GM12864 (cell line): ENCODE data around the gene MAST2.

ENCODE experiments used
- DNase-seq: peaks from one replicate; pipeline ENCODE4 v3.0.0-alpha.2; 2011; ENCODE audit warnings: low read depth
- H3K4me3 ChIP-seq: 2 replicates; pipeline ENCODE4 v1.5.1; 2011; ENCODE audit warnings: mild to moderate bottlenecking, low read depth, low read length, control low read depth
- TF ChIP-seq, protein P1 (sequence below): IDR thresholded peaks from 2 replicates; pipeline ENCODE4 v1.5.1; 2011; ENCODE audit warnings: low read depth, mild to moderate bottlenecking, moderate library complexity, low read length, control low read depth, inconsistent platforms; ENCODE audit errors: missing control alignments

MAST2 gene

DNA sequence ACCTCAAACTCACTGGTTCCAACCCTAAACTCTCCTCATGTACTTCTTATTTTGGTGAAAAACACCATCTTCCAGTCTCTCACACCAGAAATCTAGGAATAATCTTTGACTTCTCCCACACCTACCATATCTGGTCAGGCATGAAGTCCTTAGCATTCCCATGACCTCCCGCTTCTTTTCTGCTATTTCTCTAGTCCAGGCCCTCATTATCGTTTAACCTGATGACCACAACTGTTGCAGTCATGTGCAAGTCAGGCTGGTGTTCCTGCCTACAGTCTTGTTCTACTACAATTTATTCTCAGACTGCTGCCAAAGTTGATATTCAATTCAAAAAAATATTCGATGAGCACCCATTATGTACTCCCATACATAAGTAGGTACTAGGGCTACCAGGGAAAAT, 257.7 kb downstream of the MAST2 start:
- TF ChIP-seq, protein P1, sequence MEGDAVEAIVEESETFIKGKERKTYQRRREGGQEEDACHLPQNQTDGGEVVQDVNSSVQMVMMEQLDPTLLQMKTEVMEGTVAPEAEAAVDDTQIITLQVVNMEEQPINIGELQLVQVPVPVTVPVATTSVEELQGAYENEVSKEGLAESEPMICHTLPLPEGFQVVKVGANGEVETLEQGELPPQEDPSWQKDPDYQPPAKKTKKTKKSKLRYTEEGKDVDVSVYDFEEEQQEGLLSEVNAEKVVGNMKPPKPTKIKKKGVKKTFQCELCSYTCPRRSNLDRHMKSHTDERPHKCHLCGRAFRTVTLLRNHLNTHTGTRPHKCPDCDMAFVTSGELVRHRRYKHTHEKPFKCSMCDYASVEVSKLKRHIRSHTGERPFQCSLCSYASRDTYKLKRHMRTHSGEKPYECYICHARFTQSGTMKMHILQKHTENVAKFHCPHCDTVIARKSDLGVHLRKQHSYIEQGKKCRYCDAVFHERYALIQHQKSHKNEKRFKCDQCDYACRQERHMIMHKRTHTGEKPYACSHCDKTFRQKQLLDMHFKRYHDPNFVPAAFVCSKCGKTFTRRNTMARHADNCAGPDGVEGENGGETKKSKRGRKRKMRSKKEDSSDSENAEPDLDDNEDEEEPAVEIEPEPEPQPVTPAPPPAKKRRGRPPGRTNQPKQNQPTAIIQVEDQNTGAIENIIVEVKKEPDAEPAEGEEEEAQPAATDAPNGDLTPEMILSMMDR = no peak
- DNase-seq = no peak
- H3K4me3 ChIP-seq = no peak overlapping the region

DNA sequence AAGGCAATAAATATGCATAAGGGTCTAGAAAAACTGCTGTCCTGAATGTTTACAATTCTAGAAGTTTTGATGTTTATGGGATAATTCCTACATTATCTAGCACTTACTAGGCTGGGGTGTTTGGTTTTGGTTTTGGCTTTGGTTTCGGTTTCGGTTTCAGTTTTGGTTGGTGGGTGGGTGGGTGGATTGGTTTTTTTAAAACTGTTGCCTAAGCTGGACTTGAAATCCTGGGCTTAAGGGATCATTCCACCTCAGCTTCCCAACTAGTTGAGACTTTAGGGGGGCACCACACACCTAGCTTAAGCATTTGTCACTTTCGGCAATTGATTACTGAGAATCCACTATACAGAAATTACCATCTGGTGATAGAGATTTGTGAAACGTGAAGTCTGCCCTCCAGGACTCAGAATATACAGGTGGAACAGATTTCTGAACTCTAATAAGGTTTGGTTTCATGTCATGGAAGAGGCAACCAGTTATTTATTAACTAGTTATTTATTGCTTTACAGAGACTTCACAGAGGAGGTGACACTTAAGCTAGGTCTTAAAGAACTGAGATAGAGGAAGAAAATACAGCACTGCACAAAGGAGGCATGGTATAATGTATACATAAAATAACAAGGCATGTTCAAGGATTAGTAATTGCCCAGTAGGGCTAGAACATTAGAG, 259.4 kb downstream of the MAST2 start:
- TF ChIP-seq, protein P1 = no peak
- no peak overlapping the region for H3K4me3 ChIP-seq
- DNase-seq = no peak

GRCh38 chr1:46064708-46065107, 261.3 kb downstream of the MAST2 start:
- TF ChIP-seq, protein P1 = no peak
- no peak overlapping the region for H3K4me3 ChIP-seq

GRCh38 chr1:46065405-46065804, 262.0 kb downstream of the MAST2 start:
- DNase-seq = no peak
- TF ChIP-seq, protein P1 = no peak
- no peak overlapping the region for H3K4me3 ChIP-seq

More at GRCh38 chr1:46064708-46065107, 261.3 kb downstream of the MAST2 start:
- no peak for DNase-seq

- H3K4me3 ChIP-seq = no peak overlapping the region
- TF ChIP-seq, protein P1 = no peak
- DNase-seq = no peak
Measured at GRCh38 chr1:46067652-46068051, 264.2 kb downstream of the MAST2 start.

DNA sequence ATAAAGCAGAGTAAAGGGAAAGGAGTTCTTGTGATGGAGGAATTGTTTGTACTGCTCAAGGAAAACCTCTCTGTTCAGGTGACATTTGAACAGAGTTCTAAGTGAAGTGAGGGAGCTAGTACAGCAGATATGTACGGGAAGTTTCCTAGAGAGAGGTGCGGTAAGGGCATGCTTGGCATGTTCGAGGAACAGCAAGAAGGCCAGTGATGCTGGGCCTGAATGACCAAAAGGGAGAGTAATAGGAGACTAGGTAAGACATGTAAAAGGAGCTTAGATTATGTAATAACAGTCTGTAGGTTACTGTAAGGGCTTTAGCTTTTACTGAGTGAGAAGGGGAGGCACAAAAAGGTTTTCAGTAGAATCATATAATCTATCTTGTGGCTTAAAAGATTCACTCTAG, 265.1 kb downstream of the MAST2 start:
- DNase-seq = no peak
- no peak overlapping the region for H3K4me3 ChIP-seq
- TF ChIP-seq, protein P1 = no peak
